ENCODE measurements around the gene ICAM4. TPM values are rescaled to one million over a fixed set of nuclear protein-coding genes. Genes with fewer than 3 reads are reported as not detected.

ICAM4 gene
- total and polyA plus RNA-seq, 2 of the 13 experiments (the other 11 are each of a cell fraction or from before 2014, with no cell fraction given), result 2.9 to 4.0 TPM

DNA sequence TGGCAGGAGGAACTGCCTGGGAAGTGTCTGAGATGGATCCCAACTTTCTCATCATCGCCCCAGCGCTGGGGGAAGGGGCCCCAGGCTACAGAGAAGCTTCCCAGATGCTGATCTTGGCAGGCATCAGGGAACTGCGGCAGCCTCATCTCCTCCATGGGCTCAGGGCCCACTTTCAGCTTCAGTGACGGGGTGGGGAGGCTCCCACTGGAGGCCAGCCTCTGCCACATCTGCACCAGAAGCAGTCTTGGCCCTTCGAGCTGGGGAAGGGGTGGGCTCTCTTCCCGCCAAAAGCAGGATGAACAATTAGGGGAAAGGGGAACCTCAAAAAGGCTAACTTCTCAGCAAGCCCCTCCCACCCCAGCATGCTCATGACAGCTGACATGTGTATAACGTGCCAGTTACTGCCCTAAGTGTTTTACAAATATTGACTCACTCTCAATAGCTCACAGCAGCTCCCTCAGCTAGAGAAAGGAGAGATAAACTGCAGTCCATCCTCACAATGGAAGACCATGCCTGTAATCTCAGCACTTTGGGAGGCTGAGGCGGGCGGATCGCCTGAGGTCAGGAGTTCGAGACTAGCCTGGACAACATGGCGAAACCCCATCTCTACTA is 48.5 kb upstream of the ICAM4 start (continued):
- TF ChIP-seq, protein P1, sequence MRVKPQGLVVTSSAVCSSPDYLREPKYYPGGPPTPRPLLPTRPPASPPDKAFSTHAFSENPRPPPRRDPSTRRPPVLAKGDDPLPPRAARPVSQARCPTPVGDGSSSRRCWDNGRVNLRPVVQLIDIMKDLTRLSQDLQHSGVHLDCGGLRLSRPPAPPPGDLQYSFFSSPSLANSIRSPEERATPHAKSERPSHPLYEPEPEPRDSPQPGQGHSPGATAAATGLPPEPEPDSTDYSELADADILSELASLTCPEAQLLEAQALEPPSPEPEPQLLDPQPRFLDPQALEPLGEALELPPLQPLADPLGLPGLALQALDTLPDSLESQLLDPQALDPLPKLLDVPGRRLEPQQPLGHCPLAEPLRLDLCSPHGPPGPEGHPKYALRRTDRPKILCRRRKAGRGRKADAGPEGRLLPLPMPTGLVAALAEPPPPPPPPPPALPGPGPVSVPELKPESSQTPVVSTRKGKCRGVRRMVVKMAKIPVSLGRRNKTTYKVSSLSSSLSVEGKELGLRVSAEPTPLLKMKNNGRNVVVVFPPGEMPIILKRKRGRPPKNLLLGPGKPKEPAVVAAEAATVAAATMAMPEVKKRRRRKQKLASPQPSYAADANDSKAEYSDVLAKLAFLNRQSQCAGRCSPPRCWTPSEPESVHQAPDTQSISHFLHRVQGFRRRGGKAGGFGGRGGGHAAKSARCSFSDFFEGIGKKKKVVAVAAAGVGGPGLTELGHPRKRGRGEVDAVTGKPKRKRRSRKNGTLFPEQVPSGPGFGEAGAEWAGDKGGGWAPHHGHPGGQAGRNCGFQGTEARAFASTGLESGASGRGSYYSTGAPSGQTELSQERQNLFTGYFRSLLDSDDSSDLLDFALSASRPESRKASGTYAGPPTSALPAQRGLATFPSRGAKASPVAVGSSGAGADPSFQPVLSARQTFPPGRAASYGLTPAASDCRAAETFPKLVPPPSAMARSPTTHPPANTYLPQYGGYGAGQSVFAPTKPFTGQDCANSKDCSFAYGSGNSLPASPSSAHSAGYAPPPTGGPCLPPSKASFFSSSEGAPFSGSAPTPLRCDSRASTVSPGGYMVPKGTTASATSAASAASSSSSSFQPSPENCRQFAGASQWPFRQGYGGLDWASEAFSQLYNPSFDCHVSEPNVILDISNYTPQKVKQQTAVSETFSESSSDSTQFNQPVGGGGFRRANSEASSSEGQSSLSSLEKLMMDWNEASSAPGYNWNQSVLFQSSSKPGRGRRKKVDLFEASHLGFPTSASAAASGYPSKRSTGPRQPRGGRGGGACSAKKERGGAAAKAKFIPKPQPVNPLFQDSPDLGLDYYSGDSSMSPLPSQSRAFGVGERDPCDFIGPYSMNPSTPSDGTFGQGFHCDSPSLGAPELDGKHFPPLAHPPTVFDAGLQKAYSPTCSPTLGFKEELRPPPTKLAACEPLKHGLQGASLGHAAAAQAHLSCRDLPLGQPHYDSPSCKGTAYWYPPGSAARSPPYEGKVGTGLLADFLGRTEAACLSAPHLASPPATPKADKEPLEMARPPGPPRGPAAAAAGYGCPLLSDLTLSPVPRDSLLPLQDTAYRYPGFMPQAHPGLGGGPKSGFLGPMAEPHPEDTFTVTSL (CRISPR knock-in tag; IDR thresholded peaks at IDR 0.05; ENCODE audit: borderline replicate concordance), result peak; percentile 57; the same call in 1 of the 2 replicates
- TF ChIP-seq KLF12 (CRISPR knock-in tag; IDR thresholded peaks at IDR 0.05; ENCODE audit: borderline replicate concordance) (no peak), ZNF83 (CRISPR knock-in tag; IDR thresholded peaks at IDR 0.05; ENCODE audit: borderline replicate concordance) (no peak), WIZ (CRISPR knock-in tag; IDR thresholded peaks at IDR 0.05) (no peak), ZNF775 (CRISPR knock-in tag; IDR thresholded peaks at IDR 0.05; ENCODE audit: borderline replicate concordance) (no peak), SRSF9 (IDR thresholded peaks at IDR 0.05; ENCODE audit: borderline replicate concordance, insufficient read depth, low read depth, low read length, poor library complexity, severe bottlenecking) (no peak), ZNF670 (CRISPR knock-in tag; IDR thresholded peaks at IDR 0.05; ENCODE audit: borderline replicate concordance) (no peak), ZNF788 (CRISPR knock-in tag; IDR thresholded peaks at IDR 0.05; ENCODE audit: borderline replicate concordance) (no peak), STAG1 (CRISPR knock-in tag; IDR thresholded peaks at IDR 0.05) (no peak), MTF1 (CRISPR knock-in tag; IDR thresholded peaks at IDR 0.05) (no peak), KLF13 (CRISPR knock-in tag; IDR thresholded peaks at IDR 0.05) (no peak), ZNF598 (CRISPR knock-in tag; IDR thresholded peaks at IDR 0.05; ENCODE audit: borderline replicate concordance) (no peak; the same call in 1 of the 2 replicates), BRCA1 (CRISPR knock-in tag; IDR thresholded peaks at IDR 0.05) (no peak), YEATS4 (CRISPR knock-in tag; IDR thresholded peaks at IDR 0.05; ENCODE audit: borderline replicate concordance) (no peak), SOX13 (IDR thresholded peaks at IDR 0.05) (0 out of 2 replicates have a peak, but pooled peaks have one; percentile 24), SOX13 (CRISPR knock-in tag; conservative IDR thresholded peaks at IDR 0.05 in 1 of 2, IDR thresholded peaks at IDR 0.05 in 1 of 2) (peak in 1 of 2 experiments; percentile 83; a peak in 2 of 4 replicates), SOX5 (CRISPR knock-in tag; IDR thresholded peaks at IDR 0.05; ENCODE audit: borderline replicate concordance) (peak; percentile 80), ZNF652 (CRISPR knock-in tag; IDR thresholded peaks at IDR 0.05; ENCODE audit: borderline replicate concordance, low read depth) (no peak), ZMYM4 (CRISPR knock-in tag; IDR thresholded peaks at IDR 0.05) (peak; percentile 54; the same call in 1 of the 2 replicates), BHLHE40 (IDR thresholded peaks at IDR 0.05; ENCODE audit: low read length) (peak; percentile 96)
- TF ChIP-seq, protein P2, sequence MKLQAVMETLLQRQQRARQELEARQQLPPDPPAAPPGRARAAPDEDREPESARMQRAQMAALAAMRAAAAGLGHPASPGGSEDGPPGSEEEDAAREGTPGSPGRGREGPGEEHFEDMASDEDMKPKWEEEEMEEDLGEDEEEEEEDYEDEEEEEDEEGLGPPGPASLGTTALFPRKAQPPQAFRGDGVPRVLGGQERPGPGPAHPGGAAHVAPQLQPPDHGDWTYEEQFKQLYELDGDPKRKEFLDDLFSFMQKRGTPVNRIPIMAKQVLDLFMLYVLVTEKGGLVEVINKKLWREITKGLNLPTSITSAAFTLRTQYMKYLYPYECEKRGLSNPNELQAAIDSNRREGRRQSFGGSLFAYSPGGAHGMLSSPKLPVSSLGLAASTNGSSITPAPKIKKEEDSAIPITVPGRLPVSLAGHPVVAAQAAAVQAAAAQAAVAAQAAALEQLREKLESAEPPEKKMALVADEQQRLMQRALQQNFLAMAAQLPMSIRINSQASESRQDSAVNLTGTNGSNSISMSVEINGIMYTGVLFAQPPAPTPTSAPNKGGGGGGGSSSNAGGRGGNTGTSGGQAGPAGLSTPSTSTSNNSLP (IDR thresholded peaks at IDR 0.05; ENCODE audit: low read depth, low read length), result no peak
- TF ChIP-seq, protein P3, sequence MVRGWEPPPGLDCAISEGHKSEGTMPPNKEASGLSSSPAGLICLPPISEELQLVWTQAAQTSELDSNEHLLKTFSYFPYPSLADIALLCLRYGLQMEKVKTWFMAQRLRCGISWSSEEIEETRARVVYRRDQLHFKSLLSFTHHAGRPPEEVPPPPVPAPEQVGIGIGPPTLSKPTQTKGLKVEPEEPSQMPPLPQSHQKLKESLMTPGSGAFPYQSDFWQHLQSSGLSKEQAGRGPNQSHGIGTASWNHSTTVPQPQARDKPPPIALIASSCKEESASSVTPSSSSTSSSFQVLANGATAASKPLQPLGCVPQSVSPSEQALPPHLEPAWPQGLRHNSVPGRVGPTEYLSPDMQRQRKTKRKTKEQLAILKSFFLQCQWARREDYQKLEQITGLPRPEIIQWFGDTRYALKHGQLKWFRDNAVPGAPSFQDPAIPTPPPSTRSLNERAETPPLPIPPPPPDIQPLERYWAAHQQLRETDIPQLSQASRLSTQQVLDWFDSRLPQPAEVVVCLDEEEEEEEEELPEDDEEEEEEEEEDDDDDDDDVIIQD (CRISPR knock-in tag; IDR thresholded peaks at IDR 0.05; ENCODE audit: low read depth), result no peak
